ENCODE measurements around the gene GINS2. TPM values are rescaled to one million over a fixed set of nuclear protein-coding genes. Genes with fewer than 3 reads are reported as not detected.
A peak's percentile ranks its signal among the peaks of the same experiment; 100 is the strongest.

The GINS2 gene
- total RNA-seq, 1 experiment from 2014 or later, result 52.7 TPM

GRCh38 chr16:85678016-85678415 is 10.7 kb downstream of the GINS2 start:
- Histone ChIP-seq H4K5ac (ENCODE audit: insufficient read length, low read depth, low read length) (no peak overlapping the region), H3K4me2 (ENCODE audit: insufficient read depth, insufficient read length, low read length) (no peak overlapping the region), H3K23ac (ENCODE audit: insufficient read length, low read depth, low read length) (no peak overlapping the region), H3K27ac (ENCODE audit: insufficient read length, low read depth, low read length) (no peak overlapping the region), H3K56ac (ENCODE audit: insufficient read length, low read depth, low read length) (no peak overlapping the region), H3K9me3 (ENCODE audit: control insufficient read depth, low read depth, low read length) (no peaks in the 10 kb centered on the region), H3K9ac (ENCODE audit: extremely low read depth, insufficient read length, low read length) (no peak overlapping the region), H3K4me1 (ENCODE audit: insufficient read depth, low read length) (no peaks in the 10 kb centered on the region), H3K14ac (ENCODE audit: insufficient read depth, low read length) (no peak overlapping the region), H2AK5ac (ENCODE audit: insufficient read length, low read length) (no peak overlapping the region), H2BK12ac (ENCODE audit: insufficient read length, low read depth, low read length) (no peak overlapping the region), H3T11ph (ENCODE audit: low read length) (no peak overlapping the region), H3K23me2 (ENCODE audit: insufficient read length, low read depth, low read length, poor library complexity, severe bottlenecking) (no peaks in the 10 kb centered on the region), H4K91ac (ENCODE audit: insufficient read length, low read depth, low read length) (no peak overlapping the region), H4K20me1 (ENCODE audit: control insufficient read depth, insufficient read depth, insufficient read length) (no peaks in the 10 kb centered on the region), H2BK120ac (ENCODE audit: low read depth, low read length, poor library complexity, severe bottlenecking) (no peak overlapping the region), H4K8ac (replicated peaks; ENCODE audit: insufficient read length, low read depth, low read length) (no peak overlapping the region), H2BK15ac (ENCODE audit: low read depth, low read length) (no peak overlapping the region), H3K4ac (ENCODE audit: low read depth, low read length) (no peak overlapping the region), H2BK5ac (ENCODE audit: insufficient read length, low read length) (no peak overlapping the region), H3K27me3 (ENCODE audit: insufficient read depth, low read length) (no peaks in the 10 kb centered on the region), H3K79me2 (ENCODE audit: insufficient read depth, low read length) (no peaks in the 10 kb centered on the region), H3K79me1 (ENCODE audit: insufficient read depth, low read depth, low read length, poor library complexity, severe bottlenecking) (no peaks in the 10 kb centered on the region), H2BK20ac (ENCODE audit: low read depth, low read length, poor library complexity, severe bottlenecking) (no peak overlapping the region), H3K18ac (ENCODE audit: insufficient read length, low read depth, low read length) (no peak overlapping the region), H2AFZ (ENCODE audit: low read length) (no peak overlapping the region)
- no peaks in the 10 kb centered on the region; the same call in 1 of the 2 replicates for H3K27me3 Mint-ChIP-seq (ENCODE audit: low read depth)
- no peaks in the 10 kb centered on the region for H3K9me3 Mint-ChIP-seq
- H3K27ac Mint-ChIP-seq, result peak overlapping the region in 2 of 3 experiments; percentile 34 to 54; a peak in 2 of 7 replicates
- DNase-seq, result no peak
- H3K4me1 Mint-ChIP-seq, result no peaks in the 10 kb centered on the region
- H3K36me3 Mint-ChIP-seq (ENCODE audit: insufficient read depth in 1 of 3, low read depth in 3 of 3), result peaks cover 25 to 88% (median 68%) of the 10 kb centered on the region in 3 experiments; a peak in 6 of 7 replicates
- WGBS (ENCODE audit: extremely low coverage, insufficient read length, low lambda C conversion rate), result no CpG with 5 or more reads among the region's 8 CpGs
- TF ChIP-seq CTCF (conservative IDR thresholded peaks at IDR 0.05), result no peak
- H3K4me3 Mint-ChIP-seq, result no peak overlapping the region
